Activated B cell treated with CpG ODN at 0.5 μM for 24 hours (primary cell): ENCODE measurements around the gene FBXL19. TPM values are rescaled to one million over a fixed set of nuclear protein-coding genes. Genes with fewer than 3 reads are reported as not detected.

Source experiments
- ATAC-seq: fragments of 200-7000 bp; cut with Tn5 transposase; one replicate; pipeline ENCODE4 v1.10.0; 2021; ENCODE audit warnings: low read depth, mild to moderate bottlenecking, moderate library complexity
- CTCF ChIA-PET: fragments of 350-600 bp; sonication (Branson Sonifier 250); formaldehyde crosslinking; loops from one replicate; lab custom pipeline; 2021; ENCODE audit warnings: antibody characterized with exemption; lab: Charles Lee
- POLR2A ChIA-PET: fragments of 350-600 bp; sonication (Branson Sonifier 250); formaldehyde crosslinking; loops from one replicate; lab custom pipeline; 2021; ENCODE audit warnings: antibody characterized with exemption; lab: Charles Lee
- DNase-seq: peaks from one replicate; pipeline ENCODE4 v3.0.0; 2022
- H3K27ac Mint-ChIP-seq: one replicate; pipeline ENCODE4 v1.8.0; 2020; ENCODE audit warnings: mixed read lengths
- H3K27me3 Mint-ChIP-seq: one replicate; pipeline ENCODE4 v1.8.0; 2021; ENCODE audit warnings: mixed read lengths
- H3K36me3 Mint-ChIP-seq: one replicate; pipeline ENCODE4 v1.8.0; 2021; ENCODE audit warnings: low read depth, mixed read lengths
- H3K4me1 Mint-ChIP-seq: one replicate; pipeline ENCODE4 v1.8.0; 2021; ENCODE audit warnings: mixed read lengths
- H3K4me3 Mint-ChIP-seq: one replicate; pipeline ENCODE4 v1.8.0; 2020; ENCODE audit warnings: mild to moderate bottlenecking, mixed read lengths
- H3K9me3 Mint-ChIP-seq: one replicate; pipeline ENCODE4 v1.8.0; 2020; ENCODE audit warnings: mixed read lengths
- CTCF ChIP-seq: fragments of 200-600 bp; IDR thresholded peaks from one replicate; pipeline ENCODE4 v1.8.0; 2022; ENCODE audit warnings: antibody characterized with exemption, mild to moderate bottlenecking
- intact Hi-C: fragments of 100-400 bp; cut with micrococcal nuclease; formaldehyde crosslinking; loops from one replicate; pipeline ENCODE4 v1.15.1; 2024
- total RNA-seq: library from RNA; stranded (reverse); gene quantifications from 2 replicates; pipeline ENCODE4 v1.2.3, GENCODE V29; 2022

Gene FBXL19
- total RNA-seq, 1 donor from 2014 or later = 24.2 TPM

GRCh38 chr16:30948667-30949649 is 25.6 kb downstream of the FBXL19 start, which contains the start of gene ORAI3:
TSS of gene ORAI3 (plus strand) at chr16:30949068. CDS start at chr16:30949290, 222 bp downstream.
- H3K27me3 Mint-ChIP-seq = no peaks in the 10 kb centered on the region
- H3K27ac Mint-ChIP-seq = peak within 1 kb of the TSS; percentile 86
- peaks cover 27% of the 10 kb centered on the region for H3K4me1 Mint-ChIP-seq
- POLR2A ChIA-PET = interaction anchor here (0.5 to 1.7 kb wide), 12 partner anchors 19 to 925 kb away, joined by 3 to 16 read pairs (median 4); partner anchors contain the start of genes FUS, STX4, ZNF267 and ZNF646
- H3K9me3 Mint-ChIP-seq = no peaks in the 10 kb centered on the region
- peak within 1 kb of the TSS; percentile 92 for H3K4me3 Mint-ChIP-seq
- DNase-seq = peak; percentile 73
- ATAC-seq = peak; percentile 82
- CTCF ChIA-PET = interaction anchor here (0.6 to 1.0 kb wide), 3 partner anchors 8 to 921 kb away, joined by 3 to 4 read pairs (median 3); no protein-coding TSS in a partner anchor
- intact Hi-C loops = loop anchor here (1.0 to 2.0 kb wide), 3 partner anchors 8 to 194 kb away; partner anchors contain the start of genes FBXL19 and SETD1A
- TF ChIP-seq CTCF = no peak
- peaks cover 17% of the 10 kb centered on the region for H3K36me3 Mint-ChIP-seq

DNA sequence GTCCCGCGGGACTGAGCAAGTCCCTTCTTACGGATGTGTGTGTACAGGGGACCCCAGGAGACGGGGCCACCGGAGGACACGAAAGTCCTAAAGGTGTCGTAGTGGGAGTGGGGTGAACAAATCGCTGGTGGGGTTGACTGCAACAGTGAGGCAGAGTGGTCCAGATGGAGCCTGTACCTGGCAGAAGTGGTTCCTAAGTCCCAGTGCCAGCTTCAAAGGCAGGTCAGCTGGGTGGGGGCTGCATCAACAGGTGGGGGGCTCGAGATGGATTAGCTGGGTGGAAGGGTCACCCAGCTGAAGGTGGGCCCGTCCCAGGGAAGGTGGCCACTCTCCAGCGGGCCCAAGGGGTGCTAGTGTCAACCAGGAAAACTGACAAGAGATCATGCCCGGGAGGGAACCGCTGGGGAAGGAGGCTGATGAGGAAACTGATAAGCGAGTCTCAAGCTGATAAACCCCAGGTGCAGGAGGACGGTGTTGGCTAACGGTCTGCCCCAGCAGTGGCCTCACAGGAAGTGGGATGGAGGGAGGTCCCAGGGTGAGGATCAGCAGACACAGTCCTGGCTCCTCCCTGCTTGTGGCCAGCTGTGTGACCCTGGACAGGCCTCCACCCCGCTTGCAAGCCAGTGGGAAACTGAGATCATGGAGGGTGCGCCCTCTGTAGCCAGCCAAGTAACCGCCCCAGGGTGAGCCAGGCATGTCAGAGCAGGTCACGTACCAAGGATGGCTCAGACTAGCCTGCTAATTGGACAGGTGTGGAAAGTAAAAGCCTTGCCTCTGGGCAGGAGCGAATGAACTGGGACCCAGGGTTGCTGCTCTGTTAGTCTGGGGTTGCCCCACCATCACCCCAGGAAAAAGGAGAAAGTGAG is 26.5 kb downstream of the FBXL19 start:
- H3K4me3 Mint-ChIP-seq = peak overlapping the region; percentile 92
- ATAC-seq (peak; percentile 41), DNase-seq (peak; percentile 37)
- H3K27me3 Mint-ChIP-seq = no peaks in the 10 kb centered on the region
- H3K27ac Mint-ChIP-seq = peak overlapping the region; percentile 86
- H3K36me3 Mint-ChIP-seq = peaks cover 14% of the 10 kb centered on the region
- POLR2A ChIA-PET = interaction anchor here (0.5 to 1.7 kb wide), 11 partner anchors 18 to 924 kb away, joined by 3 to 16 read pairs (median 5); partner anchors contain the start of genes FUS, STX4, ZNF267 and ZNF646
- intact Hi-C loops = loop anchor here (1.0 to 10.0 kb wide), 5 partner anchors 7 to 925 kb away; partner anchors contain the start of genes FBXL19, SETD1A and ZNF267
- no peak for TF ChIP-seq CTCF
- peaks cover 27% of the 10 kb centered on the region for H3K4me1 Mint-ChIP-seq
- no peaks in the 10 kb centered on the region for H3K9me3 Mint-ChIP-seq
- CTCF ChIA-PET = interaction anchor here (0.5 to 1.5 kb wide), 5 partner anchors 8 to 86 kb away, joined by 3 to 4 read pairs (median 4); no protein-coding TSS in a partner anchor

- TF ChIP-seq CTCF = no peak
- Mint-ChIP-seq H3K4me1 (peaks cover 27% of the 10 kb centered on the region), H3K27ac (peak overlapping the region; percentile 86), H3K27me3 (no peaks in the 10 kb centered on the region), H3K9me3 (no peaks in the 10 kb centered on the region), H3K36me3 (peaks cover 14% of the 10 kb centered on the region), H3K4me3 (peak overlapping the region; percentile 92)
- ChIA-PET CTCF (interaction anchor here (0.5 to 1.5 kb wide), 4 partner anchors 8 to 85 kb away, joined by 3 to 4 read pairs (median 4); no protein-coding TSS in a partner anchor), POLR2A (interaction anchor here (0.8 to 1.7 kb wide), 5 partner anchors 76 to 923 kb away, joined by 3 to 10 read pairs (median 4); partner anchors contain the start of genes FUS, STX4, ZNF267 and ZNF646)
- DNase-seq (no peak), ATAC-seq (no peak)
- intact Hi-C loops = loop anchor here (1.0 to 10.0 kb wide), 2 partner anchors 8 to 924 kb away; partner anchors contain the start of gene ZNF267
These were observed 27.2 kb downstream of the FBXL19 start for GRCh38 chr16:30950516-30951065.

GRCh38 chr16:30951193-30951592 is 27.8 kb downstream of the FBXL19 start:
- ChIA-PET POLR2A (interaction anchor here (0.8 kb wide), 1 partner anchor 76 kb away, joined by 3 read pairs; no protein-coding TSS in a partner anchor), CTCF (interaction anchor here (1.5 kb wide), 1 partner anchor 9 kb away, joined by 4 read pairs; no protein-coding TSS in a partner anchor)
- H3K36me3 Mint-ChIP-seq = peaks cover 13% of the 10 kb centered on the region
- H3K4me3 Mint-ChIP-seq = no peak overlapping the region
- ATAC-seq (no peak), DNase-seq (no peak)
- no peak overlapping the region for H3K27ac Mint-ChIP-seq
- no peaks in the 10 kb centered on the region for H3K9me3 Mint-ChIP-seq
- no peak for TF ChIP-seq CTCF
- H3K27me3 Mint-ChIP-seq = no peaks in the 10 kb centered on the region
- intact Hi-C loops = loop anchor here (10.0 kb wide), 1 partner anchor 924 kb away; the partner anchor contains the start of gene ZNF267
- peaks cover 27% of the 10 kb centered on the region for H3K4me1 Mint-ChIP-seq
